SIG-M5 treated with dmso at 0.1 percent for 504 hours (cell line): ENCODE results near the gene HES4.
"Not testable (repeated sequence)": the region's sequence is repeated elsewhere in the genome, so short reads cannot be mapped to it uniquely, and the experiment has no call there.

Source experiments
- DNase-seq: peaks from one replicate; lab custom pipeline; 2025; ENCODE audit not compliant: unreplicated experiment; lab: John Stamatoyannopoulos, UW

HES4 gene

GRCh38 chr1:1019122-1019999, 19.5 kb upstream of the HES4 start:
- DNase-seq = peak; percentile 66

- DNase-seq = not testable (repeated sequence)
Measured at GRCh38 chr1:1018321-1018685, 18.4 kb upstream of the HES4 start.

- DNase-seq = not testable (repeated sequence)
Measured at GRCh38 chr1:1017397-1018320, 17.8 kb upstream of the HES4 start.

- DNase-seq = no peak
Measured at GRCh38 chr1:1014799-1015681, 15.1 kb upstream of the HES4 start.

GRCh38 chr1:1013922-1014648, 14.2 kb upstream of the HES4 start:
- no peak for DNase-seq

- DNase-seq = peak; percentile 83
Measured at GRCh38 chr1:1013105-1013921, 13.4 kb upstream of the HES4 start, which contains the start of gene ISG15. ISG15 (plus strand) TSS chr1:1013497; CDS start chr1:1013574, 77 bp downstream.

GRCh38 chr1:1012736-1013104, 12.8 kb upstream of the HES4 start:
- not testable (repeated sequence) for DNase-seq

- no peak for DNase-seq
Measured at GRCh38 chr1:1011396-1011949, 11.6 kb upstream of the HES4 start.

GRCh38 chr1:1010131-1010530, 10.2 kb upstream of the HES4 start:
- not testable (repeated sequence) for DNase-seq

- no peak for DNase-seq
Measured at GRCh38 chr1:1006305-1007159, 6.6 kb upstream of the HES4 start.

GRCh38 chr1:1005774-1006304, 5.9 kb upstream of the HES4 start:
- DNase-seq = no peak

GRCh38 chr1:1004780-1005697, 5.1 kb upstream of the HES4 start:
- no peak for DNase-seq

- no peak for DNase-seq
Measured at GRCh38 chr1:1004420-1004779, 4.5 kb upstream of the HES4 start.

- DNase-seq = no peak
Measured at GRCh38 chr1:1003618-1004419, 3.9 kb upstream of the HES4 start.

GRCh38 chr1:1001057-1001783, 1.3 kb upstream of the HES4 start:
- no peak for DNase-seq
